ENCODE measurements around the gene C1QB.
"Not testable (repeated sequence)": the region's sequence is repeated elsewhere in the genome, so short reads cannot be mapped to it uniquely, and the experiment has no call there.

Gene C1QB

DNA sequence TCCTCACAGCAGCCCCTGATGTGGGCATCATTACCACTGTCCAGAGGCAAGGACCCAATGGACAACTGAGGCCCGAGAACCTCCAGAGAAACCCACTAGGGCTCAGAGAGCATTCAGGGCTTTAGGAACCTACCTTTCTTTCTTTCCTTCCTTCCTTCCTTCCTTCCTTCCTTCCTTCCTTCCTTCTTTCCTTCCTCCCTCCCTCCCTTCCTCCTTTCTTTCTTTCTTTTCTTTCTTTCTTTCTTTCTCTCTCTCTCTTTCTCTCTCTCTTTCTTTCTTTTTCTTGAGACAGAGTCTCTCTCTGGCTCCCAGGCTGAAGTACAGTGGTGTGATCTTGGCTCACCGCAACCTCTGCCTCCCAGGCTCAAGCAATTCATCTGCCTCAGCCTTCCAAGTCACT lies 15.8 kb downstream of the C1QB start:
- DNase-seq = not testable (repeated sequence)

DNA sequence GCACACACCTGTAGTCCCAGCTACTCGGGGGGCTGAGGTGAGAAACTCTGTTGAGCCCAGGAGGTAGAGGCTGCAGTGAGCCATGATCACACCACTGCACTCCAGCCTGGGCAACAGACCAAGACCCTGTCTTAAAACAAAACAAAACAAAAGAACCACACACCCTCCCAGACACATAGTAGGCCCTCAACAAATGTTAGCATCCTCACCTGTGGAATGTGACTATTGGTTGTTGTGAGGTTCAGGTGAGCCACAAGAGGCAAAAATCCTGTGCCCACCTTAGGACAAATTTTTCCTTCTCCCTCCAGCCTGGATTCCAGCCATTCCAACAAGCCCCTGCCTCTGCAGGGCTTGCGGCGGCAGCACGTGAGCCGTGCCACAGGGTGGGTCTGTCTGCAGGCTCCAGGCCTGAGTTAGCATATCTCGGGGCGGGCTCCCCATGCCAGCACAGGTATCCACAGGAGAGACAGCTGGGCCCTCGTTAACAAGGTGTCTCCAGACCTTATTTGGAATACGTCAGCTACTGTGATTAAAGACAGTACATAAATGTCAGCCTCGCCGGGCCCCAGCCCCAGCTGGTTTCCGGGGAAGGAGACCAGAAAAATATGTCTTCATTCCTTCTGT lies 17.4 kb downstream of the C1QB start:
- no peak for DNase-seq

DNA sequence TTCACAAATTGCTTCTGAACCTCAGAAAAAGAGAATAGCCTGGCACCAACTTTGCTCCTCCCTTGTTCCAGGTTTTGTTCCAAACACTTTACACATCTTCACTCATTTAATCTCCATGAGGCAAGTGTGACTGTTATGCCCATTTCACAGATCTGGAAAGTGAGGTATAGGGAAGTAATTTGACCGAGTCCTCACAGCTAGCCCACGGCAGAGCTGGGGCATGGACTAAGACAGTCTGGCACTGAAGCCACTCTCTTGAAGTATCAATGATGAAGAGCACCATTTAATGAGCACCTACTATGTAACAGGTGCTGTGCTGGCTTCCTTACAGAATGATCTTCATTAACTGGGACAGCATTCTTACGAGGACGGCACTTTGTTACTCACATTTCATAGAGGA lies 19.0 kb downstream of the C1QB start:
- DNase-seq = no peak

DNA sequence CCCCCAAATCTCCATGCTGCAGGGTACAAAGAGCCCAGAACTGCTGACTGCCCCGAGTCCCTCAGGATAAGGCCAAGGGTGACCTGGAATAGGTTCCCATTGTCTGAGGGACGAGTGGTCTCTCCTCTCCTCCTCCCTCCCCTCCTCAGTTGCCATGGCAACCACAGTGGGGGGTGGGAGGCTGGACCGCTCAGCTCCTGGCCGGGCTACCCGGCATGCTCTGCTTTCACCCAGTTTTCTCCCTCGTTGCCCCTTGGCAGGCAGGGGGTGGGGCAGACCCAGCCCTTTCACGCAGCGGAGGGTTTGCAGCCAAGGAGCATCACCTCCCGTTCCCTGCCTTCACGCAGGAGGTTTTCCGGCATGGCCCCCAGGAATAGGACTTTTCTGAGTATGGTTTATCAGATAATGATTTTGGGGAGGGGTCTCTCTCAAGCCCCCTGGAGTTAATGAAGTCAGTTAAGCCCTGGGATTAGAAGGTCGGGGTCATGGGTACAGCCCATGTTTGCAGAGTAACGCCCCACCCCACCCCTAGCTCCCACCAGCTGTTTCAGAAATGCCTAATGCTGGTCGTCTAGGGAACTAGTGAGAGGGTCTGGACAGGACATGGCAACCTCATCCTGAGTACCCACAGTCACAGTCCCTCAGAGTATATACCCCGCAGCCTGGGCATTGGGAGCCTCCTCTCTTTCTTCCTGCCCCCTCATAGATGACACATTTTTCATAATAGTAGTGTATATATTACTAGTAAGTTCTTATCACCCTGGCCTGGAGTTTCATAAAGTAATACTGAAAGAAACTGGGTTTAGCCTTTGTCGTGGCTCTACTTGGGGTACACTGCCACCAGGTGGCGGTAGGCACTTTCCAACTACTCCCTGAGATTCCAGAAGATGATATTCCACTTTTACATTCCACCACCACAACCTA lies 20.7 kb downstream of the C1QB start:
- peak; percentile 15 for DNase-seq

DNA sequence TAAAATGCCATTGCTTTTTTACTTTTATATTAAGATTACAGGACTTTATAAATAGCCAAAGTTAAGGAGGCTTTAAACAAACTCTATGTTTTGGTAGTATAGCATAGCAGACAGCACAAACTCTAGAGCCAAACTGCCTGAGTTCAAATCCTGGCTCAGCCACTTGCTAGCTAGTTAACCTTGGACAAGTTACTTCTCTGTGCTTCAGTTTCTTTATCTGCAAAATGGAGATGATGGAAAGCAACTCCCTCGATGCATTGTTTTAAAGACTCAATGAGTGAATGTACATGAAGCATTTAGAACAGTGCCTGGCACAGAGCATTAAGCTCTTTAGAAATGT lies 21.3 kb downstream of the C1QB start:
- DNase-seq = no peak

DNA sequence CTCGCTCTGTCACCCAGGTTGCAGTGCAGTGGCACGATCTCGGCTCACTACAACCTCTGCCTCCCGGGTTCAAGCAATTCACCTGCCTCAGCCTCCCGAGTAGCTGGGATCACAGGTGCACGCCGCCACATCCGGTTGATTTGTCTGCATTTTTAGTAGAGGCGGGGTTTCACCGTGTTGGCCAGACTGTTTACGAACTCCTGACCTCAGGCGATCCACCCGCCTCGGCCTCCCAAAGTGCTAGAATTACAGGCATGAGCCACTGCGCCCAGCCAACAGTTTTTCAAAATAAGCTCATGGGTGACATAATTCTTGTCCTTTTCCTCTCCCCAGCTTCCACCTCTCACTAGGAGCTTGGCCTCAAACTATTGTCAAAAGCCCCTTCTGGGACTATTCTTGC lies 23.1 kb downstream of the C1QB start:
- DNase-seq = not testable (repeated sequence)

DNA sequence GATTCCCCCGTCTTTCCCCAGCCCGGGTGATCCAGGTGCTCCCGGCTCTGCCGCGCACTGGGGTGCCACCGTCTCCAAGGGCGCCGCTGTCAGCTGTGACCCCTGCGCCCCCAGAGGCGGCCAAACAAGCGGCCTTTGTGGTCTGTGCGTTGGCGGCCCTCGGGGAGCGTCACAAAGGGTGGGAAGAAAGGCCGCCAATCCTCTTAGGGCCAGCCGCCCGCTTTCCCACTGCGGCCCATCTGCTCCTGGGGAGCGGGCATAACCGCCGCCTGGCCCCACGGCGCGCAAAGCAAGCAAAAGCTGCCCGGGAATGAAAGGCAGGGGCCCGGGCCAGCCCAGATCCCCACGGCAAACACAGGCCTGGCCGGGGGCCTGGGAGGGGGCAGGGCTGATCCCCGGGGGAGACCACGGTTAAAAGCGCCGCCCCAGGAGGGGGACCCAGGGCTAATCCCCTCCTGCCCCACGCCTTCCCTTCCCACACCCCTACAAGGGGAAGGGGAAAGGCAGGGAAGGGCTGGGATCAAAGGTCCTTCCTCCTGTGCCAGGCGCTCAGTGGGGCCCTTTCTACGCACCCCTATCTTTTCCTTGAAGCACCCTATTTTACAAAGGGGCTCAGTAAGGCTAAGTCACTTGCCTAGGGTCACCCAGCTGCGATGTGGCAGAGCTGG lies 24.0 kb downstream of the C1QB start:
- no peak for DNase-seq

DNA sequence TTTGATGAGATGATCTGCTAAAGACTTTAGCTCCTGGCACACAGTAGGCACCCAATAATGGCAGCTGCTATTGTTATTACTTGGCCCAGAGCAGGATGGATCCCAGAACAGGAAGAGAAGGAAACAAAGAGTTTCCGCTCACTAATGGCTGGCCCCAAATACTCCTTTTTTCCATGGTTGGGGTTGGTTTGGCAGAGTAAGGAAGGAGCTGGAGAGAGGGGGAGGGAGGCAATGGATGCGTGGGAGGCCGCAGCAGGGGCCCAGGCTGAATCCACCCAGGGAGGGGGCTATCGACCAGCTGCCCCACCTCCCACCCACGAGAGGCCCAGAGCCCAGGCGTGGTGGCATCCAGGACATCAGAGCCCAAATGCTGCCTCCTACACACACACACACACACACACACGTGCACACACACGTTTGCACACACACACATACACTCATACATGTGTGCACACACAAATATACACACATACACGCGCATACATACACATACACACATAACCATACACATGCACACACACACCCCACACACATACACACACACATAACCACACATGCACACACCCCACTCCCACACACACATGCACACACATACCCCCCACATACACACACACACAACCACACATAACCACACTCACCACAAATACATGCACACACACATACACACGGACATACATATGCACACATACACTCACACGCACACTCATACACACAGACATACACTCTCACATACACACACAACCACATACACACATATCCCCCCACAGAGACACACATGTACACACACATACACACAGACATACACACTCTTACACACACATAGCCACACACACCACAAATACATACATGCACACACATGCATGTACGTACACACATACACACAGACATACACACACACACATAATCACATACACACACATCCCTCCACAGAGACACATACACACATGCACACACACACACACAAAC lies 25.2 kb downstream of the C1QB start:
- no peak for DNase-seq

DNA sequence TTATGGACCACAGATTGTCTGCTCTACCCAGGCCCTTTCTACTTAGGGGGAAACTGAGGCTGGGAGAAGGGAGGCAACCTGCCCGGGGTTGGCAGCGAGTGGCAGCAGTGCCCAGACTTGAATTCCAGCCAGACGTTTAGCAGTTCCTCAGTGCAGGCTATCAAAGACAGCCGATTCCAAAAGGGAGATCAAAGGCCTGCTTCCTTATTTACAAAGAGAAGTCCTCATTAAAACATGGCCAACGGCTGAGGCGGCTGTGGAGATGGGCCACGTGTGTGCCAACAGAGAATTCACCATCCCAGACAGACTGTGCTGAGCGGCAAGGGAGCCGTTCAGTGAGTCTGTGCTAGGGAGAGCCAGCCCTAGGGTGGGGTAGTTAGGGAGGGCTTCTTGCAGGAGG lies 27.7 kb downstream of the C1QB start:
- DNase-seq = no peak

DNA sequence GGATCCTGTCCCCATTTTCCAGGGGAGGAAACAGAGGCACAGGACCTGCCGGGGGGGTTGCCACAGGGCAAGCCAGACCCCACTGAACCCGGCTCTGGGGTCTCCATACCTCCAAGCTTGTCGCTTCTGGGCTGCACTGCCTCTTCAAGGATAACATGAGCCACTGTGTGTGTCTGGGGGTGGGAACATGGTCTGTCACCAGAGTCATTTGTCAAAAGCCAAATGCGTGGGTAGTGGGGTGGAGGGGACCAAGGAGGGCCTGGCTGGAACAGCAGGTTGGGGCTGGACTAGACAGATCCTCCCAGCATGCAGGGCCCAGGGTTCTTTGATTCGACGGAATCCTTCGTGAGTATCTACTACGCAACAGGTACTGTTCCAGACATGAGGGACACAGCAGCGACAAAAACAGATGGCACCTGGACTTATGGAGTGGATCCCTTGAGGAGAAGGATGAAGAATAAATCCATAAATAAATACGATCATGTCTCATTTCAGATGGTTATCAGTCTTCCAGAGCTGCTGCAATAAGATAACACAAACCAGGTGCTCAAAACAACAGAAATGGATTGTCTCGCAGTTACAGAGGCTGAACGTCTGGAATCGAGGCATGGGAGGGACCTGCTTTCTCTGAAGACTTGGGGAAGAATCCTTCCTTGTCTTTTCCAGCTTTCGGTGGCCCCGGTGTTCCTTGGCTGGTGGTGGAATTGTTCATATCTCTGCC lies 28.7 kb downstream of the C1QB start:
- no peak for DNase-seq

DNA sequence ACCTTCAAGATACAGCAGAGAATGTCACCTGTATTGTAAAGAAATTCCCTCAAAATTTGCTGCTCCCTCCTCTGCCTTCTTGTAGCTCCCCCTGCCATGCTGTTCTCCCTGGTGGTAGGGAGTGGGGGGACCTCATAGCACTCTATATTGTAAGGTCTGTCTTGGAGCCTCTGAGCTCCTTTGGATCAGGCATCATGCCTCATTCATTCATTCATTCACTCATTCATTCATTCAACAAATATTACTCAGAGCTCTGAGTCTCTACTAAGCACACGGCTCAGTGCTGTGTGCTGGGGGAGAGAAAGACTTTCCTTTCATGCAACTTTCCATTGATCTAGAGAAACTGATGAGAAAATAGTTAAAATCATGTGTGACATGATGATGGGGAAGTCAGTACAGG lies 30.5 kb downstream of the C1QB start:
- DNase-seq = no peak

DNA sequence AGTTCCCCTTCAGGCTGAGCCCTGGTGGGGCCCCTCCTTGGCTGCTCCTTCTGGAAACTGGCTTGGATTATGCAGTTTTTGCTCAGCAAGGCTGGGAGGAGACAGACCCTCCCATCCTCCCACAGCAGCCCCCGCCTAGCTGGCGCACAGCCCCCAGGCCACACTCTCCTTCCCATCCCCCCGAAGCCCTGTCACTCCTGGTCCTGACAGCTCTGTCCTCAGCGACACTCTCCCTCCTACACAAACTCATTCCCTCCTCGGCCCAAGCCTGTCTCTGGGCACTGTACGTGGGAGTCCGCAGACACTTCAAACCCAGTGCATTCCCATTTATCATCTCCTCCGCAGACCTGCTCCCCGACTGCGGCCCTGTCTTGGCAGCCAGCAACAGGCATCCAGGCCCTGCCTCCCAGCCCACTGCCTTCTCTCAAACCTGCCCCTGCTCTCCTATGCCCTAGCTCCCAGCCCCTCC lies 32.6 kb downstream of the C1QB start:
- DNase-seq = no peak

DNA sequence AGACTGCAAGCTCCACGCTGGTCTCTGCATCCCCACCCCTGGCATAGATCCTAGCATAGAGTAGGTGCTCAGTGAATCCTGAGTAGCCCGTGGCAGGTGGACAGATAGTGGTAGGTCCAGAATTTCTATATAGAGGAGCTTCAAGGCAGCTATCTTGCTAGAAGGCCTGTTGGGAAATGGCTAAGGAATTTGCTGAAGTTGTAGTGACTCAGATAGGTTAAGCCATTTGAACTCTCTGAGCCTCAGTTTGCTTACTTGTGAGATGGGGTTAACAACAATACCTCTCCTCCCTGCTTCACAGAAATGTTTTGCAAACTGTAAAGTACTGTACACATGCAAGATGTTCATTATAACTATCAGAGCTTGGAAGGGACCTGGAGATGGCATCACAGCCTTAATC lies 34.2 kb downstream of the C1QB start:
- no peak for DNase-seq

DNA sequence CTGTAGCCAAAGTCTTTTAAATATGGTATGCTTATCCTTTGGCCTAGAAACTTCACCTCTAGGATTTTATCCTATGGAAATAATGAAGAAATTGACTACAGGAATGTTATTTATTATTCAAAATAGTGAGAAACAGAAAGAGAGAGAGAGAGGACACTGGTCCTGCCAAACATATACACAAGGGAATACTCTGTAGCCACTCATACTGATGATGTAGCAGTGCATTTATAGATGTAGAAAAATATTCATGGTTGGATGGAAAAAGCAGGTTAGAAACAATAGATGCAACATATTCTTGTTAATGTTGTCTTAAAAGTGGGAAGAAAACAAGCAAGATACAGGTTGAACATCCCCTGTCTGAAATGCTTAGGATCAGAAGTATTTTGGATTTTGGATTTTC lies 35.4 kb downstream of the C1QB start:
- no peak for DNase-seq

DNA sequence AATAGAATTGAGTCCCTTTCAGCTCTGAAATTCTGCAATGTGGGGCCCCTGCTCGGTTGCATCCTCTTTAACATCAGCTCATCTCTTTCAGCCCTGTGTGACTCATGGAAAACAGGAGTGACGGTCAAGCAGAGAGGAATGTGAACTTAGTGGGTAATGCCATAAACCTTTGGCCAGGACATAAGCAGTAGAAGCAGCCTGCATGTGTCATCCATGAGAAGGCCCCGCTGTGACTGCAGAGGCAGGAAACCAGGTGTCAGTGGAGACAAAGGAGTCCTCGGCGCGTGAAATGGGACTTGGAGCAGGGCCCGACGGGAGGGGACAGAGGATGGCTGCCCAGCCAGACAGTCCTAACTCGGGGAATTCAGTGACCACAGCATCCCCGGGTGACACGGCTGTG lies 36.5 kb downstream of the C1QB start:
- no peak for DNase-seq

DNA sequence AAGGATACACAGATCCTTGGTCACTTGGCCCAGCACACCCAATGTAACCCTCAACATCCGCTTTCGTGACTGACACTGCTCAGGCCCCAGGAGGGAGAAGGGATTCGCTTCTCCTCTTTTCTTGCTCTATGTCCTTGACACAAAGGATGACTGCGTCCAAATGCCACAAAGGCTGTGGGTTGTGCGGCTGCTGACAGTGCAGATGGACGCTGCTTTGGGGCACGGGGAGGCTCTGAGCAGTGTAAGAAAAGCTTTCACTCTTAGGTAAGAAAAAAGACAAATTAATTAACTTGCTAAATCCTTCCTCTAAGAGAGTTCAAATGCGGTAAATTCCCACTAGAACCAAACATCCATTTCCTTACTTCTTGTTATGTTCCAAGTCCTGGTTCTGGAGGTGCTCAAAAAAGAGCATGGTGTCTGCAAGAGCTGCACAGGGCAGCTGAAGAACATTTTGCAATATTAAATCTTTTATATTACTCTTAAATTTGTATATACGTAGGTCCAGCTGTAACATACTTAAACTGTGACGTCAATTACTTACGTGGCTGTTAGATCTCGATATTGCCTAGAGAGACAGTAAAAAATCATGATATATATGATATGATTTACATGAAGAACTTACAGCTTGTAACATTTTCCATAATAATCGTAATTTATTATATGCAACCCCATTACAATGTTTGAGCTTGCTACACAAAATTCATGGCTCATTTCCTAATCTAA lies 38.2 kb downstream of the C1QB start:
- no peak for DNase-seq

DNA sequence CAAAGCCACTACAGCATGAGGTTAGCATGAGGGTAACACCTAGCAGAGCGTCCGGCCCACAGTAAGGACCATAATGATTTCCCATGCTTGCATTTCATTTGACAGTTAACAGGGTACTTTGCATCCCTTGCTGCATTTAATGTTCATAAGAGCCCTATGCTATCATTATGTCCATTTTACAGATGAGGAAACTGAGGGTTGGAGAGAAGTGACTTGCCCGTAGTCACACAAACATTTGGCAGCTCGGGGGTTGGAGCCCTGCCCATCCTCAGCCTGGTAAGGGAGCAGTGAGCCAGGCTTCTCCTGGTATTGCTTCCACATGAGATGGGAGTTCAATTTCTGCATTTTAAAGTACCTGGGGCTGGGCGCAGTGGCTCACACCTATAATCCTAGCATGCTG lies 41.1 kb downstream of the C1QB start:
- DNase-seq = no peak

DNA sequence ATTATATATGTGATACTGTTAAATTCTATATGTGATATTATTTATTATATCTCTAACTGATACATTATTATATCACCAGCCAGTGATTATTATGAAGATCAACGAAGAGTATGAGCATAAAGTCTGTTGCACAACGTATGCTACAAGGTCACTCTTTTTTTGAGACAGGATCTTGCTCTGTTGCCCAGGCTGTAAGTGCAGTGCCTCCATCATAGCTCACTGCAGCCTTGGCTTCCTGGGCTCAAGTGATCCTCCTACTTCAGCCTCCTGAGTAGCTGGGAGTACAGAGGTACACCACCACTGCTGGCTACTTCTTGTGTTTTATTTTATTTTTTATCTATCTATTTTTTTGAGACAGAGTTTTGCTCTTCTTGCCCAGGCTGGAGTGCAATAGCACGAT lies 43.6 kb downstream of the C1QB start:
- no peak for DNase-seq

DNA sequence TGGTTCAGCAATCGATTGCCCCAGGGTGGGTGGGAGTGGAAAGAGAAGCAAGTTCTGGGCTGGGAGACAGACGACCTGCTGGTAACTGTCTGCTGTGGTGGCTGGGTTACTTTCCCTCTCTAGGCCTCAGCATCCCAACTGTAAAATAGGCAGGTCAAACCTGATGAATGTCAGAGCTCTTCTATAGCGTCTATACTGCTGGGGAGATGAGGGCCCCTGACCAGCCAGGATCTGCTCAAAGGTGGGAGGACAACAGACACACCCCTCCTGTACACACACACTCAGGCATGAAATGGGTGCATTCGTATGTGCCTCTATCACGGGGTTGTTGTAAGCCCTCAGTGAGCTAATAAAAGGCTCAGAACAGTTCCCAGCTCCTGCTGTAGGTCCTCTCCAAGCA lies 44.9 kb downstream of the C1QB start:
- DNase-seq = no peak

DNA sequence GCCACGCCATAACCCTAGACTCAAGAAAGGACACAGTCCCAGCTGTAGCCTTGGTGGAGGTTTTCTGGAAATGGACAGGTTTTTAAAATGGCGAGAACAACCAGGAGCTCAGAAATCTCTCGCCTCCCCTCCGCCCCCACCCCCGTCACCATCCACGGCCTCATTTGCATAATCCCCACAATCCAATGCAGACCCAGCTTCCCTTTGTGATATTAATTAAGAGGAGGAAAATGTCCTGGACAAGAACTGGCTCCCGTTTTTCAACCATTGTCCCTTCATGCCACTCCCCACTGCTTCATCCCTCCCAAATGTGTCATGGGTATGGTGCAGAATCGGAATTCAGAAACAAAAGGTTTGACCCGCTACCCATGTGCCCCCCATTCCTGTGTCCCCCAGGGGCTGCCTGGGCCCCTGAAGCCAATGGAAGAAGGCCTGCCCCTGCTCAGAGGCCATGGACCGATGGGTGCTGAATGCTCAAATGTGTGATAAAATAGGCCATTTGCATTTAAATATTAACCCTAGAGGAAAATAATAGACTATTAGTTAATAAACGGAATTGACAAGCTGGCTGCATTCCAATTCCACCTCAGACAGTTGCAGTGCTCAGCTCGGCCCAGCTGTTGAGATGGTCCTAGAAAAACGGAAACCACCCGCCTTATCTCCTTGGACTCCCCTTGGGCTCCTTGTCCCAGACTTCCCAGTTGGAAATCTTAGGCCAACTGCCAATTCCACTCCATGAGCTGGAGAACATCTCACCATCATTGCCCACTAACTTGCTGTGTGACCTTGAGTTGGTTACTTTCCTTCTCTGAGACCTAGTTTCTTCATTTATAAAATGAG lies 46.9 kb downstream of the C1QB start:
- no peak for DNase-seq

Measured in NCI-H446 treated with DMSO at 0.1 percent for 48 hours (cell line).